HG03442 (cell line): Measurements from ENCODE around the gene MTG1.
"Not testable (repeated sequence)": the region's sequence is repeated elsewhere in the genome, so short reads cannot be mapped to it uniquely, and the experiment has no call there.

Experiments
- ATAC-seq: cut with Tn5 transposase; IDR thresholded peaks from one replicate; pipeline ENCODE4 v1.9.1; 2021; ENCODE audit warnings: mild to moderate bottlenecking, moderate library complexity; ENCODE audit not compliant: unreplicated experiment

MTG1 gene

DNA sequence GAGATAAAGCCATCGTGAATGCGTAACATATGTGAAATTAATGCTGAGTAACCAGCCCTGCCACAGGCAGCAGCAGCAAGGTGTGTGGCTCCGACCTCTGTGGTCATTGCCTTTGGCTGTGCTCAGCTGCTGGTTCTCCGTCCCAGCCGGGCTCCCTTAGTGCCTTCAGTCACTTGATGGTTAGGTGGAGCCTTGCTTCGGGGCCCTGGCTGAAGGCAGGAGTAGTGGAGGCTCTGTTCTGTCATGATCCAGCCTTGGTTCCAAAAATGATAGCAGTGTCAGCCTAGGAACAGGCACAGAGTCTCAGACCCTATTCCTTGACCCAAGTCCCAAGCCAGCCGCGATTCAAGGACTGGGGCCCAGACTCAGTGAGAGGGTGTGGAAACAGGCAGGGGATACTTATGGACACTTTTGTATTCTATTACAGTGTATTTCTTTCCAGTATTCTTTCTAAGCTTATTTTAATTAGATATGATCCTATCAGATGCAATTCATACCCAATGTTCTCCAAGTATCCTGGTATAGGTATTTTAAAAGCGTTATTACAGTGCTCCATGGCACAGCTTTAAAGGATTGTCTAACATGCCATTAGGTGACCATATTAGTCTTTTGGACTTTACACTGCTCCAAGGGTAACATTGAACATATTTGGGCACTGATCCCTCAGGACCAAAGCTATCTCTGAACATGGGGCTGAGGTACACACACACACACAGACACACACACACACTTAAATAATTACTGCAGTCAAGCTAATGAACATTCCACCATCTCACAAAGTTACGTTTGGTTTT lies 68.8 kb downstream of the MTG1 start:
- no peak for ATAC-seq

DNA sequence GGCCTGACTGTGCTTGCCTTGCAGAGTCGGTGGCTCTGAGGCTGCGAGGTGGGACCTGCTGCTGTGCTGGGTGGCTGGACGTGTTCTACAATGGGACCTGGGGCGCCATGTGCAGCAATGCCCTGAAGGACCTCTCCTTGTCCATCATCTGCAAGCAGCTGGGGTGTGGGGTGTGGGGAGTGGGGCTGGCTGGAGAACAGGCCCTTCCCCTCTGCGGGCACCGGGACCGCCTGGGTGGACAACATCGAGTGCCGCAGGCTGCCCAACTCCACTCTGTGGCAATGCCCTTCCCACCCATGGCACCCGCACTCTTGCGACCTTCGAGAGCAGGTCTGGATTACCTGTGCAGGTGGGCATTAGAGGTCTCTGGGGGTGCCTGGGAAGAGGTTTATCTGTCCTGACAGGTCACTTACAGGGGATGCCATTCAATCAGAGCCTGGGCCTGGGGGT lies 70.7 kb downstream of the MTG1 start:
- no peak for ATAC-seq

GRCh38 chr10:133465191-133465949 lies 71.4 kb downstream of the MTG1 start:
- no peak for ATAC-seq

DNA sequence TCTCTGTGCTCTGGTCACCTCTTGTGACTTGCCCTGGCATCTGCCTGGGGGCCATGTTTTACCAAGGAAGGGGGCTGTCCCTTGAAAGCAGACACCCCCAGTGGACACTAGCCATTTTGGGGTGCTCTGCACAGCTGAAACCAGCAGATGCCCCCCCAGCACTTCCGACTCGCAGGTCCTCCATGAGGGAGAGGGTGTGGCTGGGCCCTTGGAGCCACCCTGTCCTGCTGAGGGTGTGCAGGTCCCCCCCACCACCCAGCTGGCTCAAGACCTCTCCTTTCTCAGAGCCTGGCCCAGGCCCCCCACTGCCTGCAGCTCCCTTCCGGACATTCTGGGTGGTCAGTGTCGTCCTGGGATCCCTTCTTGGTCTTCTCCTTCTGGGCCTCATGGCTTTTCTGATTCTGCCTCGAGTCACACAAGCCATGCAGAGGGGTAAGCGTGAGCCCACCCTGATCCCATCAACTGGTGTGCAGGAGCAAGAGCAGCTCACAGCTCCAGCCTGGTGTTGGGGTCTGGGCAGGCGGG lies 72.1 kb downstream of the MTG1 start:
- no peak for ATAC-seq

DNA sequence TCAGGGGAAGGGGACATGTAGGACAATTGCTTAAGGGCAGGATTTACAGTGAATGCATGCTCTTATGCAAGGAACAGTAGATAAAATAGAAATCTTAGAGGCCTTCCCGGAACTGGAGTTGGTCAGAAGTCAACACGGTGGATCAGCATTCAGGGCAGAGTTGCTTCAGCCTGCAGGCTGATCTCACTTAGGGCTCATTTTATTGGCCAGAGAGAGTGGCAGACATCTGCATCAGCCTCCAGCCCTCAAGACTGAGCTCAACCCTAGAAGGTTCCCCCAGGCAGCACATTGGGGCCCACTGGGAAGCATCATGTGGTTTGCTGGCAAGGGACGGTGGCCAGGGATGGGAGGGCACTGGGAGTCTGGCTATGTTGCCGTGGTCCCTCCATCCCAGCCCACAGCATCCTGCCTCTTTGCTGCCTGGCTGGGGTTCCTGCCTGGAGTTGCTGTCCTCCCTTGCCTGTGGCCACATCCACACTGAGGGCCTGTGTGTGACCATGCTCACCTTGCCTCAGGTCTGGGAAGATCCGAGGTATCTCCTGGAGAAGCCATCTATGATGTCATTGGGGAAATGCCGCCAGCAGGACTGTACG lies 72.8 kb downstream of the MTG1 start:
- no peak for ATAC-seq

- no peak for ATAC-seq
Observed at GRCh38 chr10:133467286-133467911, 73.4 kb downstream of the MTG1 start.

GRCh38 chr10:133469205-133469604 lies 75.2 kb downstream of the MTG1 start:
- ATAC-seq, result not testable (repeated sequence)

DNA sequence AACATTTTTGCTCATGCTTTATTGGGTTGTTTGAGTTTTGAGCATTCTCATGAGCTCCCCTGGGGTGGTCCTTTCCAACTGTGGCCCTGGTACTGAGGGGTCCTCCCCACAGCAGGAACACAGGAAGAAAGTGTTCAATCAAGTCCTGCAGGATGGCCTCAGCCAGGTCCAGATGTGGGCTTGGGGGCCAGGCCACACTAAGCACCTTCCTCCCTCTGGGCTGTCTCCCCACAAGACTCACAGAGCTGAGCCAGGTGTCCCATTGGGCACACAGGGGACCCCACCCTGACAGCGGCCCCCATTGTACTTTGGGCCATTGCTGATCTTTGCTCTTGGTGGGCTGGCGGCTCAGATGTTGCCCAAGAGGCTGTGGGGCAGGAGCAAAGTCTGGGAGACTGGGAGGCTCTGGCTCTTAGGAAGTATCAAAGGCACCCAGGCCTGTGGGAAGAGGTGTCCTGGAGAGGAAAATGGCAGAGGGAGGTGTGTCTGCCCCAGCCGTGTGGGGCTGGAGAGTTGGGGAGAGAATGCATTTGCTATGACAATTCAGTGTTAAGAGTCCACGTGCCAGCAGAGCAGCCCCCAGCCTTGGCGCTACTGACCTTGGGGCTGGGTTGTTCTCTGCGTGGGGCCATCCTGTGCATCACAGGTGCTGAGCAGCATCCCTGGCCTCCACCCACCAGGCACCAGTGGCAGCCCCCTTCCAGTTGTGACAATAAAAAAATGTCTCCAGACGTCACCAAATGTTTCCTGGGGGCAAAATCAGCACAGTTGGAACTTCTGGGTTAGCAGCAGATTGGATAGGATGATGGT lies 77.5 kb downstream of the MTG1 start:
- no peak for ATAC-seq
